Ecto neural progenitor cell (in vitro differentiated cells): ENCODE measurements around the gene POMGNT2.
A peak's percentile ranks its signal among the peaks of the same experiment; 100 is the strongest.

Experiments used
- DNase-seq: peaks from one replicate; pipeline ENCODE4 v3.0.0-alpha.2; 2018; ENCODE audit warnings: low spot score

POMGNT2 gene

DNA sequence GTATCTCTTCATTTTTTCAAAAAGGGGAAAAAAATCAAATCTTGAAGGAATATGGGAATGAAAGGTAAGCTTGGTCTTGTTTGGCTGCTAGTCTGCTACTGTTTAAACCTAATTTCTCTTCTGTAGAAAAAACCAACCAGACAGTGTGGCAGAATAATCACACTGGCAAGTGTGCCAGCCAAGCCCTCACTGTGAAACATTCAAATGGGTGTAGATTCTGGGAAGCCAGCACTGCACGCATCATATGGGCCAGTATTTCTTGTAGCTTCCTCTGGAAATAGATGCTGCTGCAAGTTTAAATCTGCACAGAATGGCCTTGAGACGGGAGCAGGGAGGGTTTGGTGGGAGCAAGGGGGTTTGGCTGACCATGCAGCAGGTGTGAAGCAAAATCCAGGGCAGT, 62.1 kb downstream of the POMGNT2 start:
- DNase-seq, result no peak

DNA sequence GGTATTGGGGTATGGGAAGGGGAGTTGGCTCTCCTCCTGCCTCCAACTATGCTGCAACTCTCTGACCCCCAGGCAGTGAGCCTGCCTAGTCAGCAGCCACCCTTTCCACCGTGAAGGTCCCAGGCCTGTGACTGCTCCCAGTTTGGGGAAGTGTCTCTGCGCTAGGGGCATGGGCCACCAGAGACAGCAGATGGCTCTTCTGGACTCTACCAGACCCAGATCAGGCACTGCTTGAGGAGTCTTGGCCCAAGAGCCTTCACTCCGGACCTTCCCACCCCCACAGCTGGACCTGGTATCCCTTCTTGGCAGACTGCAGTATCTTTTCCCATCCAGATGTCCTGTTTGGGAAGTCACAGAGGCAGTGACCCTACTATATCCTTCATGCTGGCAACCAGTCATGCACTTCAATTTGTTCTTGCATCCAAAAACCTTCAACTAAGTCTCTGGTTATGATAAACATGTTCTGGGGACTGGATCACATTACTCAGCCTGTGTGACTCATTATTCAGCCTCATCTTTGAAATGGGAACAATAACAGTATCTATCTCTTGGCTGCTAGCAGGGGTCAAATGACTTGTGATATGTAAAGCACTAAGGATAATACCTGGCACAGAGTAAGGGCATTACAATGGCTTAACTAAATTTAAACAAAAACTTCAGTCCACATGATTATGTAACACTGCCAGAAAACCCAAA, 62.7 kb downstream of the POMGNT2 start:
- DNase-seq, result no peak

DNA sequence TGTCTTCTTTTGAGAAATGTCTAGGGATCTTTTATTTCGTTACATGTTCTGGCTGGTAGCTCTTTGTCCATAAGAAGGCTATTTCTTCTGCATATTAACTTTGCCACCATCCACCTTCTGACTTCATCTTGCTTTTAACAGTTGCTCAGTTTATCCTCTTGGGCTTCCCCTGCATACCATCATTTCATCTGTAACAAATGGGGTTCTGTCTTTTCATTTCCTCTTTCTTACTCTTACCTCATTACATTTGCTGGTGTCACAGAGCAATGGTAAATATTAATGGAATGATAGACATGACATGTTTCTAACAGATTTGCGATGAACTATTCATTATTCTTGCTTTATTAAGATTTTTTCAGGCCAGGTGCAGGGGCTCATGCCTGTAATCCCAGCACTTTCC, 64.4 kb downstream of the POMGNT2 start:
- no peak for DNase-seq

DNA sequence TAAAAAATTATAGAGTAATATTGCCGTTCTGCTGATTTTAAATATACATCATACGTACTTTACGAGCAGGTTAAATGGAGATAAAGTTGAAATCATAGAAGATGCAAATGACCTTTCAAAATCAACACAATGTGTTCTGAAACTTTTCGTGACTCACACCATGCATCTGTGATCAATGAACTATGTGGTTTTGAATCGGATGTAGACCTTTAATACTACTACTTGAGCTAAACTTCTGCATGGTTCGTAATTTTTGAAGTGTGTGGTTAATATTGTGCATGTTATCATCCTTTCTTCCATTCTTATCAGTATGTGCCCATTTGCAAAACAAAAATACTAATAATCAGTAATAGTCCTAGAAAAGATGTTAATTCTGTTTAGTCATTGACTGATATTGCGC, 67.9 kb downstream of the POMGNT2 start:
- no peak for DNase-seq

DNA sequence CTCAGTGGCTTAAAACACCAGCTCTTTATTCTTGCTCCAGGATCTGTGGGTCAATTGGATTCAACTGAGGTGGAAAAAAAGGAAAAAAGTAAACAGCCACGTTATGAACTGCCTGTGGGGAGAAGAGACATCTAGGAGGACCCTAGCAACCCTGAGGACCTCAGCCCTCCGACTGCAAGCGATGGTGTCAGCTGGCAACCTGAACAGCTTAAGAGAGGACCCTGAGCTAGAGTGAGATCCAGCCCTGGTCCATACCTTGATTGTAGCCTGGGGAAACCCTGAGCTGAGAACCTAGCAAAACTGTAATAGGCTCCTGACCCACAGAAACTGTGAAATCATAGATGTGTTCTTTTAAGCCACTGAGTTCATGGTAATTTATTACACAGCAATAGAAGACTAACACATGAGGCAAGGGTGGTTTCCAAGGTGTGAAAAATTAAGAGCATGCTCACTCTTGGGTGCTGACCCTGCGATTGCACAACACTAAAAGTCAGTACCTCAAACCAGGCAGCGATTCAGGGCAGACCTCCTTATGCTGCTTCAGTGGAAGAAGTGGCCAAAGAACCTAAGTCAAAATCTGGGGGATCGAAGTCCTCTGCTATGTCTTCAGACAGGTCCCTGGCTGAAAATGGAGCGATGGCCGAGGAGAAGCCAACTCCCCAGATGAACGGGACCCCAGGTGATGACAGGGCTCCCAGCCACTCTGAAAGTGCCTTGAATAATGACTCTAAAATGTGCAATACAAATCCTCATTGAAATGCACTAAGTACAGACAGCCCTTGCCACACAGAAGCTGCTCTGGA, 69.1 kb downstream of the POMGNT2 start:
- peak; percentile 32 for DNase-seq

DNA sequence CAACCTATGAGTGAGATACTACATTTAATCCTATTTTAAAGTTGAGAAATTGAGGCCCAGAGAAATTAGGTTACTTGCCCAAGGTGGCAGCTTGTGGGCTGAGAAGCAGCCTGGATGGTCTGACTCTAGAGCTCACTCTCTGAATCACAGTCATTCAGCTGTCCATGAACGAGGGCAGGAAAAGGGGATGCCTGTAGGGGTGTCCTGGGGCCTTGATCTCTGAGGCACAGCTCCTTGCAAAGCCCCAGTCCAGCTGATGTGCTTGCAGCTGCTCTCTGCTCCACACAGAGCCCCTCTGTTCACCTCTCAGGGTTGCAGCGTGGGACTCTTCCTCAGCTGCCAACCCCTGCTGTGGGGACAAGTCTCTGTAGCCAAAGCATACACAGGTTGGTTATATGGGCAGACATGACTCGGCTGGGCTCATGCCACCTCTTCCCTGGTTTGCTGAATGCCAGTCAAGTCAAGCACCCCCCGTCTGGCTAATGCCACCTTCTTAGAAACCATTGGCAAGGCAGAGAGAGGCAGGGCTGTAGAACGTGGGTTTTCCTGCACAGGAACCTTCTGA, 70.0 kb downstream of the POMGNT2 start:
- peak; percentile 44 for DNase-seq

DNA sequence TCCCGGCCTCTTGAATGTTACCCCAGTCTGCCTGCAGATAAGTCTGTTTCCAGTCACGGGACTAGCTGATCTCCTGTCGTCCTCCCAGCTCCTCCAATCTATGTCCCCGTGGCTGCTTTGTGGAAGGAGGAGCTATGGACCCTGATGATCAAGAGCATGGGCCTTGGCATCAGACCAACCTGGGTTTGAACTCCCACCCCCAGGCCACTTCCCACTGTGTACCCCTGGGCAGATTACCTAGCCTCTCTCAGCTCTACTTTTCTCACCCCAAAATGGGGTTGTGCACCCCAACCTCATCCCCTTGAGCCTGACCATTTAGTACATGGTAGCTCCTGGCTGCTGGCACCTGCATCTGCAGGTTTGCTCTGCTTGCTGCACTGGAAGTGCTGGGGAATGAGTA, 71.0 kb downstream of the POMGNT2 start:
- peak; percentile 22 for DNase-seq

DNA sequence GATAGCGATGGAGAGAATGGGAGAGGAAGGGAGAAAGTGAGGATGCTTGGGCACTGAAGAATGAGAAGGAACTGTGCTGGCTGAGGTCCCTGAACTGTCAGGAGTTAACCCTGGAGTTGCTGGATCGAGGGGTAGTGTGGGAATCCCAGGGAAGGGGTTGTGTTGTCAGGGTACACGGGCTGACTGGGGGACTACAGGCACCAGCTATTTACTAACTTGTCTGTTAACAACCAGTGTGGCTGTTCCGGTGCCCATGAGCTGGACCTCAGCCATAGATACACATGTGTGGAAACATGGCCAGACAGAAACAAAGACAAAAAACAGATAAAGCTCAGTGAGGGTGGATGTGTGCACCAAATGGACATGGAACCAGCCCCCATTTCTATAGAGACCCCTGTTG, 71.7 kb downstream of the POMGNT2 start:
- peak; percentile 22 for DNase-seq

DNA sequence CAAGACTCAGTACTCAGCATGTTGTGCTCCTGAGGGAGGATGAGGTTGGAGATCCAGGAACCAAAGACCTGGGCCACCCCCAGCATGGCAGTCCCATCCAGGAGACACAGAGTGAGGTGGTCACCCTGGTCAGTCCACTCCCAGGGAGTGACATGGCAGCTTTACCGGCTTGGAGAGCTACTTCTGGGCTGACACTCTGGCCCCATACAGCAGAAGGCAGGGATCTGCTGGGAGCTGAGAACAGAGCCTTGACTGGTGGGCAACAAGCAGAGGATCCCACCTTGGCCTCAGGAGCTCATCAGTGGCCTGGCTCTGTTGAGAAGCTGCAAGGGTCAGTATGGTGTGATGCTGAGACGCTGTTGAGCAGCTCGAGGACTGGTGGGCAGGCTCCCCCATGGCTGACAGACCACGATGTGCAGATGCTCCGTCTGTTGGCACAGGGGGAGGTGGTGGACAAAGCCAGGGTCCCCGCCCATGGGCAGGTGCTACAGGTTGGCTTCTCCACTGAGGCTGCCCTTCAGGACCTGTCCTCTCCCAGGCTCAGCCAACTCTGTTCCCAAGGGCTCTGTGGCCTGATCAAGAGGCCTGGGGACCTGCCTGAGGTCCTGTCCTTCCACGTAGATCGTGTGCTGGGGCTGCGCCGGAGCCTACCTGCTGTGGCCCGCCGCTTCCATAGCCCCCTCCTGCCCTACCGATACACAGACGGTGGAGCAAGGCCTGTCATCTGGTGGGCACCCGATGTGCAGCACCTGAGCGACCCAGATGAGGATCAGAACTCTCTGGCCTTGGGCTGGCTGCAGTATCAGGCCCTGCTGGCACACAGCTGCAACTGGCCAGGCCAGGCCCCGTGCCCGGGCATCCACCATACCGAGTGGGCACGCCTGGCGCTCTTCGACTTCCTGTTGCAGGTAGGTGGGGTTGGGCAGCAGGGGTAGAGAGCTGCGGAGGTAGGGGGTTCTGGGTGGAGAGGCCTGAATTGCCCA, 72.9 kb downstream of the POMGNT2 start:
- peak; percentile 34 for DNase-seq

DNA sequence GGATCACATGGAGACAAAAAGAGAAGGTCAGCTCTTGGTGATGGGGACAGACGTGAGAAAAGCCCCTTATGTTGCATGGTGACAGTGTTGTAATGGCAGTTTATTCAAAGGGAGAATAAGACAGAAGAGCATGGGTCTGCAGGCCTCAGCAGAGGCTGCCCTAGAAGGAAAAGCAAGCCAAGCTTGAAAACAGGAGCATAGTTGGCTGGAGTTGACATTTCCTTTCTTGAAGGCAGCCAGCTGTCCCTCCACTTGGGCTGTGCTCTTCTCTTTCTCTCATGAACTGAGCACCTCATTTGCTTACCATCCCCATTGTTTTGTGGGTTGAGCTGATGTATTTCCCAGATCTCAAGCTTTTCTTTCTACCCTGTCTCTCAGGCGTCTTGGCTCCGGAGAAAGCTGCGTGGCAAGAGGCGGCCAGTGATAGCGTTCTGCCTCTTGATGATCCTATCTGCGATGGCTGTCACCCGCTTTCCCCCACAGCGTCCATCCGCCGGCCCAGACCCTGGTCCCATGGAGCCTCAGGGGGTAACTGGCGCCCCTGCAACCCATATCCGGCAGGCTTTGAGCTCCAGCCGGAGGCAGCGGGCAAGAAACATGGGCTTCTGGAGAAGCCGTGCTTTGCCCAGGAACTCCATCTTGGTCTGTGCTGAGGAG, 73.9 kb downstream of the POMGNT2 start:
- DNase-seq, result no peak

DNA sequence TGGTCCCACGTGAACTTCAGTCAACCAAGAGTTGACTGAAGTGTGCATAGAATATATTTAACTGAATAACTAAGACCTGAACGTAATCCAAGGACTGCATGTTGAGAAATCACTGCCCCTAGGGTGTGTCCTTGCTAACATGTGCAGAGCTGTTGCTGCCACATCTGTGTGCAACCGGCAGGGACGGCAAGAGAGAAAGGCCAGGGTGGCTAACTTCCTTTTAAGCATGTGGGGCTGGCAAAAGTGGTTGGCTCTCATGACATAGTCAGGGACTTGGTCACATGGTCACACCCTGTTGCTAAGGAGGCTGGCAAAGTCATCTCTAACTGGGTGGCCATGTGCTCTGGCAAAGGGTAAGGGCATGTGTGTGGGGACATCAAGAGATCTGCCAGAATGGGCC, 74.4 kb downstream of the POMGNT2 start:
- DNase-seq, result no peak

DNA sequence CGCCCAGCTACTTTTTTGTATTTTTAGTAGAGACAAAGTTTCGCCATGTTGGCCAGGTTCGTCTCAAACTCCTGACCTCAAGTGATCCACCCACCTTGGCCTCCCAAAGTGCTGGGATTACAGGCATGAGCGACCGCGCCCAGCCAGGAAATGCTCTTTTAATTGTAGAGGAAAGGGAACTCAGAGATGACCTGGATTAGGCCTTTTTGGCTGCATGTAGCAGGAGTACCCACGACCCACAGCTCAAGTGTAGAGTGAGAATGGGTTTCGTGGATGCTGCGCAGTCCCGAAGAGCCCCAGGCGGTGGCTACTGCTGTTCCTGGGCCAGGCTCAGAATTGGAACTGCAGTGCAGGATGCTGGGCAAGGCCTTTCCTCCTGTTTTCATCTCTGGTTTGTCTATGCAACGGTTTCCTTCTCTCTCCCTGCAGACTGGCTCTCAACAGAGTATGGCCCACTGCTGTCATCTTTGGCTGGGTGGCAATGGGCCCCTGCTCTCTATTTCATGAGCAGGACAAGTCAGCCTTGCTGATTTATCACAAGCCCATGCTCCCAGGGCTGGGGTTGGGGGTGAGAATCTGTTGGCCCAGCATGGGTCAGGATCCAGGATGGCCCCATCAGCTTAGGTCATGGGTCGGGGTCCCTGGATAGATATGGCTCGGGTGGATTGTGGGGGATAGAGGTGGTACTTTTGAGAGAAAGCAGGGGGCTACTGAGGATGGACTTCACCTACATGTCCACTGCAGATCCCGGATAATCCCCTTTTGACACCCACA, 75.5 kb downstream of the POMGNT2 start:
- DNase-seq, result no peak
